ENCODE data around the gene HLCS.
"Not testable (repeated sequence)": the region's sequence is repeated elsewhere in the genome, so short reads cannot be mapped to it uniquely, and the experiment has no call there.

Gene HLCS

GRCh38 chr21:36964827-36965719 lies 1.4 kb downstream of the HLCS start:
- TF ChIP-seq POLR2A (IDR thresholded peaks at IDR 0.05; ENCODE audit: low read depth, low read length) (no peak), POLR2AphosphoS5 (IDR thresholded peaks at IDR 0.05; ENCODE audit: low read depth, low read length) (no peak), TAF1 (IDR thresholded peaks at IDR 0.05; ENCODE audit: borderline replicate concordance, low read depth, low read length) (no peak)
- DNase-seq (ENCODE audit: insufficient read length) (no peak), FAIRE-seq (no peak)

GRCh38 chr21:36964398-36964797 lies 2.1 kb downstream of the HLCS start:
- TF ChIP-seq POLR2AphosphoS5 (IDR thresholded peaks at IDR 0.05; ENCODE audit: low read depth, low read length) = no peak
- no peak for TF ChIP-seq POLR2A (IDR thresholded peaks at IDR 0.05; ENCODE audit: low read depth, low read length)
- no peak for TF ChIP-seq TAF1 (IDR thresholded peaks at IDR 0.05; ENCODE audit: borderline replicate concordance, low read depth, low read length)
- no peak for FAIRE-seq
- DNase-seq (ENCODE audit: insufficient read length) = no peak

GRCh38 chr21:36962098-36962780 lies 4.2 kb downstream of the HLCS start:
- FAIRE-seq (no peak), DNase-seq (ENCODE audit: insufficient read length) (no peak)
- no peak for TF ChIP-seq POLR2AphosphoS5 (IDR thresholded peaks at IDR 0.05; ENCODE audit: low read depth, low read length)
- TF ChIP-seq POLR2A (IDR thresholded peaks at IDR 0.05; ENCODE audit: low read depth, low read length) = no peak
- TF ChIP-seq TAF1 (IDR thresholded peaks at IDR 0.05; ENCODE audit: borderline replicate concordance, low read depth, low read length) = no peak

- DNase-seq (ENCODE audit: insufficient read length) (no peak), FAIRE-seq (no peak)
- TF ChIP-seq POLR2AphosphoS5 (IDR thresholded peaks at IDR 0.05; ENCODE audit: low read depth, low read length) (no peak), TAF1 (IDR thresholded peaks at IDR 0.05; ENCODE audit: borderline replicate concordance, low read depth, low read length) (no peak), POLR2A (IDR thresholded peaks at IDR 0.05; ENCODE audit: low read depth, low read length) (no peak)
These were observed 5.7 kb downstream of the HLCS start for GRCh38 chr21:36960676-36961284.

GRCh38 chr21:36959020-36959835 lies 7.2 kb downstream of the HLCS start:
- TF ChIP-seq POLR2AphosphoS5 (IDR thresholded peaks at IDR 0.05; ENCODE audit: low read depth, low read length) (no peak), POLR2A (IDR thresholded peaks at IDR 0.05; ENCODE audit: low read depth, low read length) (no peak), TAF1 (IDR thresholded peaks at IDR 0.05; ENCODE audit: borderline replicate concordance, low read depth, low read length) (no peak)
- no peak for DNase-seq (ENCODE audit: insufficient read length)
- FAIRE-seq = no peak

GRCh38 chr21:36955783-36956182 lies 10.7 kb downstream of the HLCS start:
- DNase-seq (ENCODE audit: insufficient read length) = no peak
- FAIRE-seq = no peak
- TF ChIP-seq TAF1 (IDR thresholded peaks at IDR 0.05; ENCODE audit: borderline replicate concordance, low read depth, low read length) = no peak
- TF ChIP-seq POLR2AphosphoS5 (IDR thresholded peaks at IDR 0.05; ENCODE audit: low read depth, low read length) = no peak

- DNase-seq (ENCODE audit: insufficient read length); FAIRE-seq: not testable (repeated sequence)
These were observed 14.1 kb downstream of the HLCS start for GRCh38 chr21:36952331-36952730.

GRCh38 chr21:36949171-36950141 lies 17.0 kb downstream of the HLCS start:
- TF ChIP-seq TAF1 (IDR thresholded peaks at IDR 0.05; ENCODE audit: borderline replicate concordance, low read depth, low read length) = no peak
- no peak for TF ChIP-seq POLR2A (IDR thresholded peaks at IDR 0.05; ENCODE audit: low read depth, low read length)
- no peak for FAIRE-seq
- DNase-seq (ENCODE audit: insufficient read length) = no peak

- no peak for FAIRE-seq
- DNase-seq (ENCODE audit: insufficient read length) = no peak
- TF ChIP-seq POLR2A (IDR thresholded peaks at IDR 0.05; ENCODE audit: low read depth, low read length) (no peak), POLR2AphosphoS5 (IDR thresholded peaks at IDR 0.05; ENCODE audit: low read depth, low read length) (no peak), TAF1 (IDR thresholded peaks at IDR 0.05; ENCODE audit: borderline replicate concordance, low read depth, low read length) (no peak)
These were observed 17.8 kb downstream of the HLCS start for GRCh38 chr21:36948686-36949085.

- FAIRE-seq (no peak), DNase-seq (ENCODE audit: insufficient read length) (no peak)
- TF ChIP-seq TAF1 (IDR thresholded peaks at IDR 0.05; ENCODE audit: borderline replicate concordance, low read depth, low read length) = no peak
- TF ChIP-seq POLR2A (IDR thresholded peaks at IDR 0.05; ENCODE audit: low read depth, low read length) = no peak
- no peak for TF ChIP-seq POLR2AphosphoS5 (IDR thresholded peaks at IDR 0.05; ENCODE audit: low read depth, low read length)
These were observed 19.5 kb downstream of the HLCS start for GRCh38 chr21:36946949-36947356.

Data from GM12892 (cell line).